Fibroblast of the aortic adventitia (primary cell): ENCODE data around the gene TMTC1. TPM values are rescaled to one million over a fixed set of nuclear protein-coding genes. Genes with fewer than 3 reads are reported as not detected.

ENCODE experiments used
- DNase-seq: peaks from one replicate; pipeline ENCODE4 v3.0.0-alpha.2; 2010; ENCODE audit warnings: low read depth
- H3K4me3 ChIP-seq: 2 replicates; pipeline ENCODE4 v1.5.1; 2011; ENCODE audit warnings: low read depth, mild to moderate bottlenecking, control low read depth, low read length, moderate library complexity
- total RNA-seq: library from RNA; depleted of rRNA; stranded (reverse); fragments of >200 nt; gene quantifications from 2 replicates; pipeline ENCODE4 v1.2.3, GENCODE V29; 2012; ENCODE audit warnings: low replicate concordance
- TF ChIP-seq, protein P1 (sequence below): IDR thresholded peaks from 2 replicates; pipeline ENCODE4 v1.5.1; 2011; ENCODE audit warnings: mild to moderate bottlenecking, low read length, control low read depth, inconsistent platforms; ENCODE audit not compliant: insufficient read depth

The TMTC1 gene
- total RNA-seq, 1 donor: 54.9 TPM

DNA sequence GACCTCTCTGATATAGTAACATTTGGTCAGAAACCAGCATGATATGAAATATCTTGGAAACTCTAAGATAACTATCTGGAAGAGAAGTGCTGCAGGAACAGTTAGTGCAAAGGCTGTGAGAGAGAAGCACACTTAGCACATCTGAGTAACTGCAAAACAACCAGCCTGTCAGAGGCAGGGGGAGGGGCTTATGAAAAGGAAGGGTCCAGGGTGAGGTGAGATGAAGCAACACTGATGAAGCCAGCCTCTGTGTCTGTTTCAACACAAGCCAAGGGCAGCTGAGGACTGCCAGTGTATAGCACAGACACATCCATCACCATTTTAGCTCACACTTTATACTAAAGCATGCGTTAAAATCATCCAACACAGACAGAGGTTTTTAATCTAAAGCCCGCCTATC is 248.8 kb downstream of the TMTC1 start:
- no peak for DNase-seq
- TF ChIP-seq, protein P1, sequence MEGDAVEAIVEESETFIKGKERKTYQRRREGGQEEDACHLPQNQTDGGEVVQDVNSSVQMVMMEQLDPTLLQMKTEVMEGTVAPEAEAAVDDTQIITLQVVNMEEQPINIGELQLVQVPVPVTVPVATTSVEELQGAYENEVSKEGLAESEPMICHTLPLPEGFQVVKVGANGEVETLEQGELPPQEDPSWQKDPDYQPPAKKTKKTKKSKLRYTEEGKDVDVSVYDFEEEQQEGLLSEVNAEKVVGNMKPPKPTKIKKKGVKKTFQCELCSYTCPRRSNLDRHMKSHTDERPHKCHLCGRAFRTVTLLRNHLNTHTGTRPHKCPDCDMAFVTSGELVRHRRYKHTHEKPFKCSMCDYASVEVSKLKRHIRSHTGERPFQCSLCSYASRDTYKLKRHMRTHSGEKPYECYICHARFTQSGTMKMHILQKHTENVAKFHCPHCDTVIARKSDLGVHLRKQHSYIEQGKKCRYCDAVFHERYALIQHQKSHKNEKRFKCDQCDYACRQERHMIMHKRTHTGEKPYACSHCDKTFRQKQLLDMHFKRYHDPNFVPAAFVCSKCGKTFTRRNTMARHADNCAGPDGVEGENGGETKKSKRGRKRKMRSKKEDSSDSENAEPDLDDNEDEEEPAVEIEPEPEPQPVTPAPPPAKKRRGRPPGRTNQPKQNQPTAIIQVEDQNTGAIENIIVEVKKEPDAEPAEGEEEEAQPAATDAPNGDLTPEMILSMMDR: no peak
- no peak overlapping the region for H3K4me3 ChIP-seq

DNA sequence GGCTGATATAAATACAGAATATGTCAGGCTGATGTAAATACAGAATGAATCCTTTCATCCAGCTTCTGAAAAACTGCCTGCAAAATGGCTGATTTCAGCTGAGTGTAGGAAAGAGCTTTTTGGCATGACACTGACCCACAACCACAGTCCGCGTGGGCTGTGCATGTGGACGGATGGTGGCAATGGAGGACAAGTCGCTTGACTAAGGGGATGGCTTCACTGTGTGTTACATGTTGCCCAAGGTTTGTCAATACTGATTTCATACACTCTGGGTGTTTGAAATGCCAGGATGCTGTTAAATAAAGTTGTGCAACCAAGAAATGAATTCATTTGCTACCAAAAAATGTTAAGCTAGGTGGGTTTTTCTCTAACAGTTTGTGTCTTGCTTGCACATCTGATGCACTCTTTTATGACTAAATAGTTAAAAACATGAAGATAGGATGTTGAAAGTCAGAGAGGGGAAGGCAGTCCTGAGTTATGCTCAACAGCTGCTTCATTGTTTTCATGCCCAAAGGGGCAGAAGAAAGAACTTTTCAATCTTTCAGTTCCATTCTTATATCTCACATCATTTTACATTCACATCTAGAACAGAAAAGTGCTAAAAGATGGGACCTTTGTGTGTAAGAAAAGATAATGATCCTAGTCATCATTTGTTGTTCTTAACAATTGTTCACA is 249.8 kb downstream of the TMTC1 start:
- TF ChIP-seq, protein P1: no peak
- H3K4me3 ChIP-seq: no peak overlapping the region
- DNase-seq: no peak

DNA sequence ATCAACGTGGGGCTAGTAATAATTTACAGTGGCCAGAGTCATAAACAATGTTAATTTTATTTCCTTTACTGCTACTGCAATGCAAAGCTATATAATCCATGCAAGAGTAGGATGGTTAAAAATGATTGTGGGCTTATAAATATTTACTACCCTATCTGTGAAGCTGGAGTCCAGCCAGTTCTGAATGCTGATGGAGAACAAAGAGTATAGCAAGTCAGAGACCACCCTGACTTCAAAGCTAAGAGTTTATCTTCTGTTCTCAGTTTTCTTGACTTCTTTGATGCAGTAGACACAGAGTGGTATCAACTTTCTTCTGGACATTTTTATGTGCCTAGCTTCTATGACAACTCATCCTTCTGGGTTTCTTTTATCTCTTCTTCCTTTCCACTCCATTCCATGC is 252.3 kb downstream of the TMTC1 start:
- TF ChIP-seq, protein P1: no peak
- no peak for DNase-seq
- H3K4me3 ChIP-seq: no peak overlapping the region

DNA sequence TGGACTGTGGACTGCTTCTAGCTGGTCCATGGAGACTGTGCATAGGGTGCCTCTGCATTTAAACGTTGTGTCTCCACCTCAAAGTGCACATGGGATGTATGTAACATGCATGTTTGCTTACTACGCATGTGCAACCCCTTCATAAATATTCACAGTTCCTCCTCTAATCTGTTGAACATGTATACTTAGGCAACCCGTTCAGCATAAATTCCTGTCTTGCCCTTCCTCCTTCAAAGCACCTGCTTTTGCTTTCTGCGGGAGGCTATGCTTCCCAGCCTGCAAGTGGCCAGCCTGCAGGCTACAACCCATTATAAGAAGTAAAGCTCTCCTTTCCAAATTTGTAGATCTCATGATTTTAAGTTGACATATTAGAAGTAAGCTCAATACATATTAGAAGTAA is 253.3 kb downstream of the TMTC1 start:
- H3K4me3 ChIP-seq: no peak overlapping the region
- TF ChIP-seq, protein P1: no peak
- no peak for DNase-seq

DNA sequence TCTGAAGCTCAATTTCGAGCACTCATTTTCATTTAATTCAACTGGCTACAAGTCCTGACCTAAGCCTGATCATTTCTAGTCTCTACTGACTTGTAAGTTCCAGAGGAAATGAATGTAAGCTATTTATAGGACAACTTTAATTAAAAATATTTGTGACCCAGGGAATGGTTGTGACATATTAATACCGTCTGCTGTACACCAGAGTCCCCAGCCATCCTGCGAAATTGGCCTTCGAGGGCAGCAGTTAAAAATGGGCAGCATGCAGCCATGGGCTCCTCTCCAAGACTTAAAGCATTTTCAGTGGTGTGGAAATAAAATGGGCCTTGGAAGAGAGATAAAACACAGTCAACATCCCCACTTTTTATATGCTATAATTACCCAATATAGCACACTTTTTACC is 255.6 kb downstream of the TMTC1 start:
- no peak overlapping the region for H3K4me3 ChIP-seq
- DNase-seq: no peak
- TF ChIP-seq, protein P1: no peak

DNA sequence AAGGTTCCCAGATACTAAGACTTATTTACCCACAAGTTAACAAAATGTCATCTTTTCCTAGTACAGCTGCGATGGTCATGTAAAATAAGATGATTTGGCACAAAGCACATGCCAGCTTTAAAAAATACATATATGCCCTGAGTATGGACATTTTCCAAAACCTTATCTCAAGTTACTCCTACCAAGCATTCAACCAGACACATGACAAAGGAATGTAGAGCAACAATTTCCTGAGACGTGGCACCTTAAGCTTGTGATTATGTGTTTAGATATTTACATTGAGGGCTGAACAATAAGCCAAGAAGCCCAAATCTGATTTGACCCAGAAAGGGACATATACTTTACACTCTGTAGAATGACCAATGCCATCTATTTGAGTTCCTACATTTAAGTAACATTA is 261.8 kb downstream of the TMTC1 start:
- peak; percentile 61 for DNase-seq
- TF ChIP-seq, protein P1: no peak

More for the DNA sequence above, 261.8 kb downstream of the TMTC1 start:
- no peak overlapping the region for H3K4me3 ChIP-seq
